ENCODE data around the gene ZNF200. TPM values are rescaled to one million over a fixed set of nuclear protein-coding genes. Genes with fewer than 3 reads are reported as not detected.

Gene ZNF200
- total and polyA plus RNA-seq, 2 of the 13 experiments (the other 11 are each of a cell fraction or from before 2014, with no cell fraction given) = 3.5 to 16.5 TPM

DNA sequence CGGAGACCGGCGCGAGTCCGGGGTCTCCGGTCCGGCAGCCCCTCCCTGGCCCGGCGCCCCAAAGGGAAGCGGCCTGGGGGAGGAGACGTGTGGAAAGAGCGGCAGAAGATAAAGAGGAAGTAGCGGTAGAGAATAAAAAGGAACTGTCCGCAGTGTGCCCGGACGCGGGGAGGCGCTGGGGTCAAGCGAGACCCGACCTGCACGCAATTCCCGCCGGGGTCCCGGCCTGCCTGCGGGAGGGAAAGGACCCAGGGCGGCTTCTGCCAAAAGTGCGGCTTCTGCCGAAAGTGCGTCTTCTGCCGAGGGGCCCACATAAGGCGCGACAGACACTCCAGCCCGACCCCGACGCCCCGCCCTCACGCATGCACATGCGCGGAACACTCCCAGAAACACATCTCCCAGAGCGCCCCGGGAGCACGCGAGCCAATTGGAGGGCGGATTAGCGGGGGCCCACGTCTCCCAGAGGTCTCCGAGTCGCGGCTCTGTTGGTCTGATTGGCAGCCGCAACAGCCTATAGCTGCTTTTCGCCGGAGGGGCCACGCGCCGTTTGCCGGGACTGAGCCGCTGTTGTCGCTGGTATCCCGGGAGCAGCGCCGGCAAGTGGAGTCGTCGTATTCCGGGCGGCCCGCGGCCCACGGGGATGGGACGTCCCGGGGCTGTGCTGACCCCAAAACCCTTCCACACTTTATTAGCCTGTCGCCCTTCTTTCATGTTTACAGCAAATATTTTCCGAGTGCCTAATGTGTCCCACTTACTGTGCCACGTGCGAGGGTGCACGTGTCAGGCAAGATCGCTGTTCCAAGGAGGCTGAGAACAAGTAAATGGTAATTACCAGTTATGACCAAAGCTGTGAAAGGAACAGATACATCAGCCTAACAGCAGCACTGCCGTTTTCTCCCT, 29.4 kb upstream of the ZNF200 start (continued):
- TF ChIP-seq, protein P1, sequence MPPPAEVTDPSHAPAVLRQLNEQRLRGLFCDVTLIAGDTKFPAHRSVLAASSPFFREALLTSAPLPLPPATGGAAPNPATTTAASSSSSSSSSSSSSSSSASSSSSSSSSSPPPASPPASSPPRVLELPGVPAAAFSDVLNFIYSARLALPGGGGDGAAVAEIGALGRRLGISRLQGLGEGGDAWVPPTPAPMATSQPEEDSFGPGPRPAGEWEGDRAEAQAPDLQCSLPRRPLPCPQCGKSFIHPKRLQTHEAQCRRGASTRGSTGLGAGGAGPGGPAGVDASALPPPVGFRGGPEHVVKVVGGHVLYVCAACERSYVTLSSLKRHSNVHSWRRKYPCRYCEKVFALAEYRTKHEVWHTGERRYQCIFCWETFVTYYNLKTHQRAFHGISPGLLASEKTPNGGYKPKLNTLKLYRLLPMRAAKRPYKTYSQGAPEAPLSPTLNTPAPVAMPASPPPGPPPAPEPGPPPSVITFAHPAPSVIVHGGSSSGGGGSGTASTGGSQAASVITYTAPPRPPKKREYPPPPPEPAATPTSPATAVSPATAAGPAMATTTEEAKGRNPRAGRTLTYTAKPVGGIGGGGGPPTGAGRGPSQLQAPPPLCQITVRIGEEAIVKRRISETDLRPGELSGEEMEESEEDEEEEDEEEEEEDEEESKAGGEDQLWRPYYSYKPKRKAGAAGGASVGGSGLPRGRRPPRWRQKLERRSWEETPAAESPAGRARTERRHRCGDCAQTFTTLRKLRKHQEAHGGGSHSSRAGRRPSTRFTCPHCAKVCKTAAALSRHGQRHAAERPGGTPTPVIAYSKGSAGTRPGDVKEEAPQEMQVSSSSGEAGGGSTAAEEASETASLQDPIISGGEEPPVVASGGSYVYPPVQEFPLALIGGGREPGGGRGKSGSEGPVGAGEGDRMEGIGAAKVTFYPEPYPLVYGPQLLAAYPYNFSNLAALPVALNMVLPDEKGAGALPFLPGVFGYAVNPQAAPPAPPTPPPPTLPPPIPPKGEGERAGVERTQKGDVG (CRISPR knock-in tag; IDR thresholded peaks at IDR 0.05; ENCODE audit: borderline replicate concordance) = no peak
- peak; percentile 82 for TF ChIP-seq HNRNPLL (IDR thresholded peaks at IDR 0.05; ENCODE audit: low read depth, low read length, poor library complexity, severe bottlenecking)
- TF ChIP-seq, protein P2, sequence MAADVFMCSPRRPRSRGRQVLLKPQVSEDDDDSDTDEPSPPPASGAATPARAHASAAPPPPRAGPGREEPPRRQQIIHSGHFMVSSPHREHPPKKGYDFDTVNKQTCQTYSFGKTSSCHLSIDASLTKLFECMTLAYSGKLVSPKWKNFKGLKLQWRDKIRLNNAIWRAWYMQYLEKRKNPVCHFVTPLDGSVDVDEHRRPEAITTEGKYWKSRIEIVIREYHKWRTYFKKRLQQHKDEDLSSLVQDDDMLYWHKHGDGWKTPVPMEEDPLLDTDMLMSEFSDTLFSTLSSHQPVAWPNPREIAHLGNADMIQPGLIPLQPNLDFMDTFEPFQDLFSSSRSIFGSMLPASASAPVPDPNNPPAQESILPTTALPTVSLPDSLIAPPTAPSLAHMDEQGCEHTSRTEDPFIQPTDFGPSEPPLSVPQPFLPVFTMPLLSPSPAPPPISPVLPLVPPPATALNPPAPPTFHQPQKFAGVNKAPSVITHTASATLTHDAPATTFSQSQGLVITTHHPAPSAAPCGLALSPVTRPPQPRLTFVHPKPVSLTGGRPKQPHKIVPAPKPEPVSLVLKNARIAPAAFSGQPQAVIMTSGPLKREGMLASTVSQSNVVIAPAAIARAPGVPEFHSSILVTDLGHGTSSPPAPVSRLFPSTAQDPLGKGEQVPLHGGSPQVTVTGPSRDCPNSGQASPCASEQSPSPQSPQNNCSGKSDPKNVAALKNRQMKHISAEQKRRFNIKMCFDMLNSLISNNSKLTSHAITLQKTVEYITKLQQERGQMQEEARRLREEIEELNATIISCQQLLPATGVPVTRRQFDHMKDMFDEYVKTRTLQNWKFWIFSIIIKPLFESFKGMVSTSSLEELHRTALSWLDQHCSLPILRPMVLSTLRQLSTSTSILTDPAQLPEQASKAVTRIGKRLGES (CRISPR knock-in tag; IDR thresholded peaks at IDR 0.05; ENCODE audit: borderline replicate concordance) = 0 out of 2 replicates have a peak, but pooled peaks have one; percentile 37
- TF ChIP-seq, protein P3, sequence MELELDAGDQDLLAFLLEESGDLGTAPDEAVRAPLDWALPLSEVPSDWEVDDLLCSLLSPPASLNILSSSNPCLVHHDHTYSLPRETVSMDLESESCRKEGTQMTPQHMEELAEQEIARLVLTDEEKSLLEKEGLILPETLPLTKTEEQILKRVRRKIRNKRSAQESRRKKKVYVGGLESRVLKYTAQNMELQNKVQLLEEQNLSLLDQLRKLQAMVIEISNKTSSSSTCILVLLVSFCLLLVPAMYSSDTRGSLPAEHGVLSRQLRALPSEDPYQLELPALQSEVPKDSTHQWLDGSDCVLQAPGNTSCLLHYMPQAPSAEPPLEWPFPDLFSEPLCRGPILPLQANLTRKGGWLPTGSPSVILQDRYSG (CRISPR knock-in tag; IDR thresholded peaks at IDR 0.05) = no peak; the same call in none of the 2 replicates
- TF ChIP-seq, protein P4, sequence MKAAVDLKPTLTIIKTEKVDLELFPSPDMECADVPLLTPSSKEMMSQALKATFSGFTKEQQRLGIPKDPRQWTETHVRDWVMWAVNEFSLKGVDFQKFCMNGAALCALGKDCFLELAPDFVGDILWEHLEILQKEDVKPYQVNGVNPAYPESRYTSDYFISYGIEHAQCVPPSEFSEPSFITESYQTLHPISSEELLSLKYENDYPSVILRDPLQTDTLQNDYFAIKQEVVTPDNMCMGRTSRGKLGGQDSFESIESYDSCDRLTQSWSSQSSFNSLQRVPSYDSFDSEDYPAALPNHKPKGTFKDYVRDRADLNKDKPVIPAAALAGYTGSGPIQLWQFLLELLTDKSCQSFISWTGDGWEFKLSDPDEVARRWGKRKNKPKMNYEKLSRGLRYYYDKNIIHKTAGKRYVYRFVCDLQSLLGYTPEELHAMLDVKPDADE (CRISPR knock-in tag; IDR thresholded peaks at IDR 0.05) = no peak
- TF ChIP-seq RAD21 (CRISPR knock-in tag; IDR thresholded peaks at IDR 0.05) = peak; percentile 68
- TF ChIP-seq BRD4 (CRISPR knock-in tag; IDR thresholded peaks at IDR 0.05) = peak; percentile 20
- peak; percentile 73; the same call in 1 of the 2 replicates for TF ChIP-seq ZC3H4 (CRISPR knock-in tag; IDR thresholded peaks at IDR 0.05; ENCODE audit: borderline replicate concordance)
- TF ChIP-seq ZBTB42 (CRISPR knock-in tag; IDR thresholded peaks at IDR 0.05) = 0 out of 2 replicates have a peak, but pooled peaks have one; percentile 36
- TF ChIP-seq, protein P5, sequence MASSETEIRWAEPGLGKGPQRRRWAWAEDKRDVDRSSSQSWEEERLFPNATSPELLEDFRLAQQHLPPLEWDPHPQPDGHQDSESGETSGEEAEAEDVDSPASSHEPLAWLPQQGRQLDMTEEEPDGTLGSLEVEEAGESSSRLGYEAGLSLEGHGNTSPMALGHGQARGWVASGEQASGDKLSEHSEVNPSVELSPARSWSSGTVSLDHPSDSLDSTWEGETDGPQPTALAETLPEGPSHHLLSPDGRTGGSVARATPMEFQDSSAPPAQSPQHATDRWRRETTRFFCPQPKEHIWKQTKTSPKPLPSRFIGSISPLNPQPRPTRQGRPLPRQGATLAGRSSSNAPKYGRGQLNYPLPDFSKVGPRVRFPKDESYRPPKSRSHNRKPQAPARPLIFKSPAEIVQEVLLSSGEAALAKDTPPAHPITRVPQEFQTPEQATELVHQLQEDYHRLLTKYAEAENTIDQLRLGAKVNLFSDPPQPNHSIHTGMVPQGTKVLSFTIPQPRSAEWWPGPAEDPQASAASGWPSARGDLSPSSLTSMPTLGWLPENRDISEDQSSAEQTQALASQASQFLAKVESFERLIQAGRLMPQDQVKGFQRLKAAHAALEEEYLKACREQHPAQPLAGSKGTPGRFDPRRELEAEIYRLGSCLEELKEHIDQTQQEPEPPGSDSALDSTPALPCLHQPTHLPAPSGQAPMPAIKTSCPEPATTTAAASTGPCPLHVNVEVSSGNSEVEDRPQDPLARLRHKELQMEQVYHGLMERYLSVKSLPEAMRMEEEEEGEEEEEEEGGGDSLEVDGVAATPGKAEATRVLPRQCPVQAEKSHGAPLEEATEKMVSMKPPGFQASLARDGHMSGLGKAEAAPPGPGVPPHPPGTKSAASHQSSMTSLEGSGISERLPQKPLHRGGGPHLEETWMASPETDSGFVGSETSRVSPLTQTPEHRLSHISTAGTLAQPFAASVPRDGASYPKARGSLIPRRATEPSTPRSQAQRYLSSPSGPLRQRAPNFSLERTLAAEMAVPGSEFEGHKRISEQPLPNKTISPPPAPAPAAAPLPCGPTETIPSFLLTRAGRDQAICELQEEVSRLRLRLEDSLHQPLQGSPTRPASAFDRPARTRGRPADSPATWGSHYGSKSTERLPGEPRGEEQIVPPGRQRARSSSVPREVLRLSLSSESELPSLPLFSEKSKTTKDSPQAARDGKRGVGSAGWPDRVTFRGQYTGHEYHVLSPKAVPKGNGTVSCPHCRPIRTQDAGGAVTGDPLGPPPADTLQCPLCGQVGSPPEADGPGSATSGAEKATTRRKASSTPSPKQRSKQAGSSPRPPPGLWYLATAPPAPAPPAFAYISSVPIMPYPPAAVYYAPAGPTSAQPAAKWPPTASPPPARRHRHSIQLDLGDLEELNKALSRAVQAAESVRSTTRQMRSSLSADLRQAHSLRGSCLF (CRISPR knock-in tag; IDR thresholded peaks at IDR 0.05; ENCODE audit: borderline replicate concordance) = no peak
- TF ChIP-seq ELF1 (CRISPR knock-in tag; IDR thresholded peaks at IDR 0.05) = no peak; the same call in 1 of the 2 replicates
- TF ChIP-seq NAIF1 (CRISPR knock-in tag; IDR thresholded peaks at IDR 0.05; ENCODE audit: borderline replicate concordance) = 0 out of 2 replicates have a peak, but pooled peaks have one; percentile 52
- TF ChIP-seq HOXA9 (CRISPR knock-in tag; IDR thresholded peaks at IDR 0.05; ENCODE audit: borderline replicate concordance) = no peak; the same call in 1 of the 2 replicates

All from HepG2 (cell line).